GM19438 (cell line): ENCODE data around the gene CSNK2A1.
"Not testable (repeated sequence)": the region's sequence is repeated elsewhere in the genome, so short reads cannot be mapped to it uniquely, and the experiment has no call there.

Experiments
- ATAC-seq: cut with Tn5 transposase; IDR thresholded peaks from one replicate; pipeline ENCODE4 v1.9.1; 2021; ENCODE audit warnings: low read depth; ENCODE audit not compliant: unreplicated experiment

CSNK2A1 gene

GRCh38 chr20:497979-498378, 45.6 kb downstream of the CSNK2A1 start:
- ATAC-seq: no peak

GRCh38 chr20:496126-496696, 47.4 kb downstream of the CSNK2A1 start:
- no peak for ATAC-seq

- no peak for ATAC-seq
These were observed 51.4 kb downstream of the CSNK2A1 start for GRCh38 chr20:492159-492558.

GRCh38 chr20:487655-488054, 55.9 kb downstream of the CSNK2A1 start:
- ATAC-seq: no peak

- ATAC-seq: no peak
These were observed 59.6 kb downstream of the CSNK2A1 start for GRCh38 chr20:483815-484644.

GRCh38 chr20:481167-481566, 62.4 kb downstream of the CSNK2A1 start:
- ATAC-seq: no peak

GRCh38 chr20:480044-480443, 63.5 kb downstream of the CSNK2A1 start:
- ATAC-seq: no peak

- ATAC-seq: no peak
These were observed 64.1 kb downstream of the CSNK2A1 start for GRCh38 chr20:479487-479886.

- ATAC-seq: no peak
These were observed 64.6 kb downstream of the CSNK2A1 start for GRCh38 chr20:478949-479429.

GRCh38 chr20:478010-478948, 65.3 kb downstream of the CSNK2A1 start:
- ATAC-seq: no peak

GRCh38 chr20:476561-477249, 66.9 kb downstream of the CSNK2A1 start:
- not testable (repeated sequence) for ATAC-seq

GRCh38 chr20:475463-476357, 67.9 kb downstream of the CSNK2A1 start:
- ATAC-seq: no peak

GRCh38 chr20:474581-474980, 69.0 kb downstream of the CSNK2A1 start:
- ATAC-seq: no peak

- no peak for ATAC-seq
These were observed 70.7 kb downstream of the CSNK2A1 start for GRCh38 chr20:472889-473292.

GRCh38 chr20:472137-472846, 71.3 kb downstream of the CSNK2A1 start:
- no peak for ATAC-seq

GRCh38 chr20:469746-470490, 73.7 kb downstream of the CSNK2A1 start:
- ATAC-seq: no peak

GRCh38 chr20:467755-468154, 75.8 kb downstream of the CSNK2A1 start:
- ATAC-seq: no peak
